ENCODE measurements around the gene DGKZ.

The DGKZ gene

DNA sequence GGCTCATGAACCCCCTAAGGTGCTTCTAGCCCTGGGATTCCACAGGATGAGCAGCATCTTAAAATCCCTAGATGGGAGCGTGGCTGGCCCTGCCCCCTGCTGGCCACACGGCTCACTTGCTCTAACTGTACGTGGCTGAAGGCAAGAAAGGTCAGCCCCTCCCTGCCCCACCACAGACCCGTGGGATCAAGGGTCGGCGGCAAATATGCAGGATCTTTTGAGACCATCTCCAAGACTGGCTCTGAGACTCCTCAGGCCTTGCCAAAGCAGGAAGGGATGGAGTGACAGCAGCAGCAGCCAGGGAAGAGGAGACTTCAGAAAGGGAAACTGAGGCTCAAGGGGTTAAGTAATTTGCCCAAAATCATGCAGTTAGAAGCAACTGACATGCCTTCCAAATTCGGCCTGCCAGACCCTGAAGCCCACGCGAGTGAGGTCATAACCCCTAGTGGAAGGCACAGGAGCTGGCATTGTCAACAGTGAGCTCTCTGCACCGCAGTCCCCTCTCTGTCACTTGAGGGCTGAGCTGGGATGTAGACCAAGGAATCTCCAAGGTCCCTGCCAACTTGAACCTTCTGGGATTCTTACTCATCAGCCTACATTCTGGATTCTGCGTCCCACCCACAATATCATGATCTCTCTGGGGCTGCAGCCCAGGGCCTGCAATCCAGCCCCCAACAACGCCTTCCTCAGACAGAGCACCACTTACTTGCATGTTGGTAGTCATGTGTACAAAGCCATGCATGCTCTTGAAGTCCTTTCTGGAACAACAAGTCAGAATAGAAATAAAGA is 38.4 kb upstream of the DGKZ start:
- no peak overlapping the region for H2BK15ac ChIP-seq (replicated peaks; ENCODE audit: low read depth)
- no peaks in the 10 kb centered on the region for H3K27me3 ChIP-seq (ENCODE audit: insufficient read depth, low read length, poor library complexity)
- H3K4ac ChIP-seq (ENCODE audit: low read depth, low read length), result no peak overlapping the region
- H2BK5ac ChIP-seq (ENCODE audit: low read length), result no peak overlapping the region
- H4K8ac ChIP-seq (ENCODE audit: low read depth, low read length), result no peak overlapping the region
- peak; percentile 83 for DNase-seq
- H3K9ac ChIP-seq (ENCODE audit: low read length), result no peak overlapping the region
- H2BK120ac ChIP-seq (ENCODE audit: low read depth, low read length), result no peak overlapping the region
- H3K79me2 ChIP-seq (ENCODE audit: control insufficient read depth, insufficient read depth, low read length), result no peaks in the 10 kb centered on the region
- H3K79me1 ChIP-seq (ENCODE audit: low read length), result no peaks in the 10 kb centered on the region
- WGBS (ENCODE audit: extremely low coverage, insufficient coverage, low lambda C conversion rate), result no CpG with 5 or more reads among the region's 12 CpGs
- peak overlapping the region; percentile 25 for H3K56ac ChIP-seq (ENCODE audit: low read length)
- no peaks in the 10 kb centered on the region for H3K36me3 ChIP-seq (ENCODE audit: control insufficient read depth, insufficient read depth, low read length)
- no peak overlapping the region for H2AK5ac ChIP-seq (ENCODE audit: low read length)
- H3K23ac ChIP-seq (ENCODE audit: low read length), result no peak overlapping the region
- no peak overlapping the region for H3K18ac ChIP-seq (ENCODE audit: low read length)
- H4K5ac ChIP-seq (ENCODE audit: low read length), result no peak overlapping the region
- H3K4me1 ChIP-seq (ENCODE audit: control insufficient read depth, low read depth, low read length), result no peaks in the 10 kb centered on the region
- H3K4me2 ChIP-seq (ENCODE audit: low read length), result no peak overlapping the region
- H3K4me3 ChIP-seq (ENCODE audit: low read length), result no peak overlapping the region
- H3K27ac ChIP-seq (ENCODE audit: low read depth, low read length), result no peak overlapping the region

- peak overlapping the region; percentile 6 for H3K56ac ChIP-seq (ENCODE audit: low read length)
- H2BK5ac ChIP-seq (ENCODE audit: low read length), result no peak overlapping the region
- no peak overlapping the region for H3K27ac ChIP-seq (ENCODE audit: low read depth, low read length)
- H3K4me3 ChIP-seq (ENCODE audit: low read length), result no peak overlapping the region
- H3K9ac ChIP-seq (ENCODE audit: low read length), result no peak overlapping the region
- no peaks in the 10 kb centered on the region for H3K4me1 ChIP-seq (ENCODE audit: control insufficient read depth, low read depth, low read length)
- no peak overlapping the region for H2BK120ac ChIP-seq (ENCODE audit: low read depth, low read length)
- no peak overlapping the region for H2AK5ac ChIP-seq (ENCODE audit: low read length)
- H3K4me2 ChIP-seq (ENCODE audit: low read length), result no peak overlapping the region
- no peak overlapping the region for H4K8ac ChIP-seq (ENCODE audit: low read depth, low read length)
- H4K5ac ChIP-seq (ENCODE audit: low read length), result no peak overlapping the region
- no peaks in the 10 kb centered on the region for H3K79me2 ChIP-seq (ENCODE audit: control insufficient read depth, insufficient read depth, low read length)
- H3K79me1 ChIP-seq (ENCODE audit: low read length), result no peaks in the 10 kb centered on the region
- H2BK15ac ChIP-seq (replicated peaks; ENCODE audit: low read depth), result no peak overlapping the region
- WGBS (ENCODE audit: extremely low coverage, insufficient coverage, low lambda C conversion rate), result no CpG with 5 or more reads among the region's 4 CpGs
- H3K18ac ChIP-seq (ENCODE audit: low read length), result no peak overlapping the region
- no peaks in the 10 kb centered on the region for H3K27me3 ChIP-seq (ENCODE audit: insufficient read depth, low read length, poor library complexity)
- H3K36me3 ChIP-seq (ENCODE audit: control insufficient read depth, insufficient read depth, low read length), result no peaks in the 10 kb centered on the region
- peak; percentile 76 for DNase-seq
- no peak overlapping the region for H3K23ac ChIP-seq (ENCODE audit: low read length)
- H3K4ac ChIP-seq (ENCODE audit: low read depth, low read length), result no peak overlapping the region
Observed at GRCh38 chr11:46309814-46310259, 37.4 kb upstream of the DGKZ start.

GRCh38 chr11:46315033-46315738 is 32.1 kb upstream of the DGKZ start:
- WGBS (ENCODE audit: extremely low coverage, insufficient coverage, low lambda C conversion rate), result no CpG with 5 or more reads among the region's 16 CpGs
- H2AK5ac ChIP-seq (ENCODE audit: low read length), result no peak overlapping the region
- no peaks in the 10 kb centered on the region for H3K79me2 ChIP-seq (ENCODE audit: control insufficient read depth, insufficient read depth, low read length)
- no peak overlapping the region for H2BK15ac ChIP-seq (replicated peaks; ENCODE audit: low read depth)
- no peaks in the 10 kb centered on the region for H3K27me3 ChIP-seq (ENCODE audit: insufficient read depth, low read length, poor library complexity)
- no peak overlapping the region for H4K5ac ChIP-seq (ENCODE audit: low read length)
- H4K8ac ChIP-seq (ENCODE audit: low read depth, low read length), result no peak overlapping the region
- H3K4me1 ChIP-seq (ENCODE audit: control insufficient read depth, low read depth, low read length), result no peaks in the 10 kb centered on the region
- no peak overlapping the region for H3K9ac ChIP-seq (ENCODE audit: low read length)
- H3K23ac ChIP-seq (ENCODE audit: low read length), result no peak overlapping the region
- no peak overlapping the region for H3K4me2 ChIP-seq (ENCODE audit: low read length)
- no peak overlapping the region for H3K56ac ChIP-seq (ENCODE audit: low read length)
- H2BK120ac ChIP-seq (ENCODE audit: low read depth, low read length), result no peak overlapping the region
- DNase-seq, result peak; percentile 96
- H3K79me1 ChIP-seq (ENCODE audit: low read length), result no peaks in the 10 kb centered on the region
- H3K36me3 ChIP-seq (ENCODE audit: control insufficient read depth, insufficient read depth, low read length), result no peaks in the 10 kb centered on the region
- H3K4me3 ChIP-seq (ENCODE audit: low read length), result no peak overlapping the region
- H3K27ac ChIP-seq (ENCODE audit: low read depth, low read length), result no peak overlapping the region
- H3K4ac ChIP-seq (ENCODE audit: low read depth, low read length), result no peak overlapping the region
- no peak overlapping the region for H2BK5ac ChIP-seq (ENCODE audit: low read length)
- no peak overlapping the region for H3K18ac ChIP-seq (ENCODE audit: low read length)

GRCh38 chr11:46315783-46316563 is 31.3 kb upstream of the DGKZ start:
- Histone ChIP-seq H3K18ac (ENCODE audit: low read length) (no peak overlapping the region), H3K4me1 (ENCODE audit: control insufficient read depth, low read depth, low read length) (no peaks in the 10 kb centered on the region), H3K56ac (ENCODE audit: low read length) (no peak overlapping the region), H2BK120ac (ENCODE audit: low read depth, low read length) (no peak overlapping the region), H3K27me3 (ENCODE audit: insufficient read depth, low read length, poor library complexity) (no peaks in the 10 kb centered on the region), H3K9ac (ENCODE audit: low read length) (no peak overlapping the region), H2BK5ac (ENCODE audit: low read length) (no peak overlapping the region), H3K23ac (ENCODE audit: low read length) (no peak overlapping the region), H3K4me3 (ENCODE audit: low read length) (no peak overlapping the region), H4K8ac (ENCODE audit: low read depth, low read length) (no peak overlapping the region), H3K27ac (ENCODE audit: low read depth, low read length) (no peak overlapping the region), H2AK5ac (ENCODE audit: low read length) (no peak overlapping the region), H2BK15ac (replicated peaks; ENCODE audit: low read depth) (no peak overlapping the region), H3K79me1 (ENCODE audit: low read length) (no peaks in the 10 kb centered on the region), H3K4me2 (ENCODE audit: low read length) (no peak overlapping the region), H3K36me3 (ENCODE audit: control insufficient read depth, insufficient read depth, low read length) (no peaks in the 10 kb centered on the region), H3K4ac (ENCODE audit: low read depth, low read length) (no peak overlapping the region), H3K79me2 (ENCODE audit: control insufficient read depth, insufficient read depth, low read length) (no peaks in the 10 kb centered on the region), H4K5ac (ENCODE audit: low read length) (no peak overlapping the region)
- no peak for DNase-seq
- WGBS (ENCODE audit: extremely low coverage, insufficient coverage, low lambda C conversion rate), result no CpG with 5 or more reads among the region's 12 CpGs

DNA sequence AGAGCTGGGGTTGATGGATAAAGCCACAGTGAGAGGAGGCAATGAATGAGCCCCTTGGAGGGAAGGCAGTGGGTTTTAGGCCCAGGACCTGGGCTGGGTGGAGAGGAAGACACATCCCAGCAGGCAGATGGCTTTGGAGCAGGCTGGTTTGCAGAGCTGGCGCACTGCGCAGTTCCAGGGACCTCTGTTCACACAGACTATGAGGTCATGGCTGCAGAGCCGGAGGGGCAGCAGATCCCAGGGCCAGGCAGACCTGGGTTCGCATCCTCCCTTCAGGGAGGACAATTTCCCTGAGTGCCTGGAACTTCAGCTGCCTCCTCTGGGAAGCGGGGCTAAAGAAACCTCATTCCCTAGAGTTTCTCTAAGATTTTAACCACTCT is 28.2 kb upstream of the DGKZ start:
- no peak overlapping the region for H2BK120ac ChIP-seq (ENCODE audit: low read depth, low read length)
- no peak overlapping the region for H2AK5ac ChIP-seq (ENCODE audit: low read length)
- H3K27ac ChIP-seq (ENCODE audit: low read depth, low read length), result no peak overlapping the region
- H4K8ac ChIP-seq (ENCODE audit: low read depth, low read length), result no peak overlapping the region
- H3K27me3 ChIP-seq (ENCODE audit: insufficient read depth, low read length, poor library complexity), result no peaks in the 10 kb centered on the region
- H3K4me1 ChIP-seq (ENCODE audit: control insufficient read depth, low read depth, low read length), result no peaks in the 10 kb centered on the region
- no peak overlapping the region for H4K5ac ChIP-seq (ENCODE audit: low read length)
- H3K4me2 ChIP-seq (ENCODE audit: low read length), result no peak overlapping the region
- no peak overlapping the region for H2BK15ac ChIP-seq (replicated peaks; ENCODE audit: low read depth)
- no peak overlapping the region for H3K23ac ChIP-seq (ENCODE audit: low read length)
- H3K18ac ChIP-seq (ENCODE audit: low read length), result no peak overlapping the region
- H3K79me2 ChIP-seq (ENCODE audit: control insufficient read depth, insufficient read depth, low read length), result no peaks in the 10 kb centered on the region
- peak overlapping the region; percentile 25 for H3K56ac ChIP-seq (ENCODE audit: low read length)
- no peaks in the 10 kb centered on the region for H3K79me1 ChIP-seq (ENCODE audit: low read length)
- H3K36me3 ChIP-seq (ENCODE audit: control insufficient read depth, insufficient read depth, low read length), result no peaks in the 10 kb centered on the region
- no peak overlapping the region for H3K9ac ChIP-seq (ENCODE audit: low read length)
- H3K4ac ChIP-seq (ENCODE audit: low read depth, low read length), result no peak overlapping the region
- H3K4me3 ChIP-seq (ENCODE audit: low read length), result no peak overlapping the region
- WGBS (ENCODE audit: extremely low coverage, insufficient coverage, low lambda C conversion rate), result no CpG with 5 or more reads among the region's 5 CpGs
- DNase-seq, result no peak
- H2BK5ac ChIP-seq (ENCODE audit: low read length), result no peak overlapping the region

All from mesendoderm (in vitro differentiated cells).